ENCODE measurements around the gene USP7. TPM values are rescaled to one million over a fixed set of nuclear protein-coding genes. Genes with fewer than 3 reads are reported as not detected.

USP7 gene
- total and polyA plus RNA-seq, 10 of the 15 experiments (the other 5 are each of a cell fraction or from before 2014, with no cell fraction given), result 16.2 to 133 (median 60.5) TPM

DNA sequence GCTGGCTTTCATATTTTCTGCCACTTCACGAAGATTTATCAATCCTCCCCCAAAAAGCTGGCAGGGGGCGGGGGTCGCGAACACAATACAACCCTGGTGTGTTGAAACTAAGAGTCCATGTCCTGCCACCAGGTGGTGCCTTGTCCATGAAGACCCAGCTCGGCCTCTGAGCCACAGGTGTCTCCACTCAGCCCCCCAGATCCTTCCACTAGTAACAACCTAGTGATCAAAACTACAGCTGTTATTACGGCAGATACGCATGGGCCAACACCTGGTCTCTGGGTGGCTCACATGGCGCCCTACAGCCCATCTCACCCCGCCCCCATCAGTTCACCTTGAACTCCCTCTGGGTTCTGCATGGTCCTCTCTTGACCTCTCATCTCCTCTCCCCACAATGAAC, 27.7 kb downstream of the USP7 start (continued):
- TF ChIP-seq, protein P1, sequence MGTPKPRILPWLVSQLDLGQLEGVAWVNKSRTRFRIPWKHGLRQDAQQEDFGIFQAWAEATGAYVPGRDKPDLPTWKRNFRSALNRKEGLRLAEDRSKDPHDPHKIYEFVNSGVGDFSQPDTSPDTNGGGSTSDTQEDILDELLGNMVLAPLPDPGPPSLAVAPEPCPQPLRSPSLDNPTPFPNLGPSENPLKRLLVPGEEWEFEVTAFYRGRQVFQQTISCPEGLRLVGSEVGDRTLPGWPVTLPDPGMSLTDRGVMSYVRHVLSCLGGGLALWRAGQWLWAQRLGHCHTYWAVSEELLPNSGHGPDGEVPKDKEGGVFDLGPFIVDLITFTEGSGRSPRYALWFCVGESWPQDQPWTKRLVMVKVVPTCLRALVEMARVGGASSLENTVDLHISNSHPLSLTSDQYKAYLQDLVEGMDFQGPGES (IDR thresholded peaks at IDR 0.05), result no peak
- TF ChIP-seq NR2C2 (IDR thresholded peaks at IDR 0.05; ENCODE audit: borderline replicate concordance, control insufficient read depth, insufficient read length, low read depth), result no peak
- no peak for TF ChIP-seq WRNIP1 (IDR thresholded peaks at IDR 0.05; ENCODE audit: borderline replicate concordance, low read depth, low read length)
- 0 out of 2 replicates have a peak, but pooled peaks have one; percentile 31 for TF ChIP-seq POLR2AphosphoS5 (IDR thresholded peaks at IDR 0.05; ENCODE audit: low read length)
- no peak for TF ChIP-seq NR2C1 (IDR thresholded peaks at IDR 0.05)

DNA sequence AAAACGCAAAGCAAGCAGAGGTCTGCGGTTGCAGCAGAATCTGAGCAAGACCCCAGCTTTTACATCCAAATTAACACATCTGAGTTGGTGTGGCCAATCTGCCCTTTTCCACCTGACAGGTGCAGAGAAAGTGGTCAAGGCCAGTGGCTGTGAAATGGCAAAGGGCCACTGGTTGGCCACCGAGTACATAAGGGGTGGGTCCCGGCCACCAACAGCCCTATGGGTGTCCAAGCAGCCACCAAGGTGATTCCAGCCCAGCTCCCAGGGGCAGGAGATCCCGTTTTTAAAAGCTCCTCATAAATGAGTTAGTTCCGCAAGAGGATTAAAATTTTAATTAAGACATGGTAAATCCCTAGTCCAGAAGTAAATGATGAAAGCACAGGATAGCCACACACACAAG, 29.1 kb downstream of the USP7 start:
- no peak for DNase-seq (ENCODE audit: low read depth, low spot score)
- in situ Hi-C loops (cut with MboI), result no loop called here
- intact Hi-C loops (cut with micrococcal nuclease; ENCODE audit: unreplicated experiment), result no loop called here
- WGBS (ENCODE audit: insufficient coverage, insufficient replicate concordance, low lambda C conversion rate, missing lambda C conversion rate), result 82% methylated on average over 6 of the region's 6 CpGs
- ChIA-PET CTCF (interaction anchor here (0.7 to 5.4 kb wide), 14 partner anchors 10 to 201 kb away, joined by 3 to 60 read pairs (median 4); no protein-coding TSS in a partner anchor), SMC1A (ENCODE audit: uncharacterized antibody, unreplicated experiment) (interaction anchor here (1.2 to 1.7 kb wide), 5 partner anchors 8 to 99 kb away, joined by 3 to 6 read pairs (median 3); no protein-coding TSS in a partner anchor), RAD21 (ENCODE audit: unreplicated experiment) (interaction anchor here (0.7 to 4.2 kb wide), 3 partner anchors 12 to 200 kb away, joined by 3 to 34 read pairs (median 3); no protein-coding TSS in a partner anchor), POLR2A (interaction anchor here (0.6 kb wide), 1 partner anchor 66 kb away, joined by 3 read pairs; the partner anchor contains the start of gene CARHSP1)
- ATAC-seq, result no peak
- H3K9ac ChIP-seq (ENCODE audit: control insufficient read depth, insufficient read depth, low read length), result no peak overlapping the region
- H3K27ac ChIP-seq (ENCODE audit: control insufficient read depth, insufficient read depth), result no peak overlapping the region
- H3K4me3 ChIP-seq, result no peak overlapping the region
- peaks cover 39% of the 10 kb centered on the region for H4K20me1 ChIP-seq (ENCODE audit: control insufficient read depth, insufficient read depth)
- no peak for FAIRE-seq
- no peak overlapping the region for H3K4me2 ChIP-seq (ENCODE audit: control insufficient read depth, insufficient read depth)
- H3K79me2 ChIP-seq (ENCODE audit: control insufficient read depth, insufficient read depth, low read length), result peaks cover 98% of the 10 kb centered on the region
- peaks cover 6 to 17% of the 10 kb centered on the region in 2 experiments; a peak in 3 of 4 replicates for H3K36me3 ChIP-seq (ENCODE audit: control insufficient read depth in 2 of 2, insufficient read depth in 2 of 2, low read length in 1 of 2)
- H3K4me1 ChIP-seq (ENCODE audit: control insufficient read depth, insufficient read depth, low read length), result peaks cover 50% of the 10 kb centered on the region
- BruUV-seq (replicated peaks), result no TSS peak
- no peaks in the 10 kb centered on the region for H3K9me3 ChIP-seq (replicated peaks; ENCODE audit: control insufficient read depth, insufficient read depth, low read length)
- H3K27me3 ChIP-seq (replicated peaks in 1 of 2; ENCODE audit: control insufficient read depth in 2 of 2, insufficient read depth in 2 of 2, low read length in 1 of 2), result no peaks in the 10 kb centered on the region
- TF ChIP-seq NBN (IDR thresholded peaks at IDR 0.05), result no peak
- TF ChIP-seq DPF2 (IDR thresholded peaks at IDR 0.05), result no peak
- no peak for TF ChIP-seq CREM (IDR thresholded peaks at IDR 0.05; ENCODE audit: low read depth)
- TF ChIP-seq TCF12 (IDR thresholded peaks at IDR 0.05; ENCODE audit: low read depth, low read length), result no peak
- TF ChIP-seq ESRRA (IDR thresholded peaks at IDR 0.05; ENCODE audit: low read length), result no peak
- TF ChIP-seq EGR1 (IDR thresholded peaks at IDR 0.05; ENCODE audit: borderline replicate concordance in 1 of 2, low read depth in 2 of 2, low read length in 2 of 2), result no peak
- TF ChIP-seq RB1 (IDR thresholded peaks at IDR 0.05; ENCODE audit: borderline replicate concordance), result no peak
- no peak for TF ChIP-seq ZNF622 (IDR thresholded peaks at IDR 0.05)
- no peak for TF ChIP-seq POLR2AphosphoS5 (IDR thresholded peaks at IDR 0.05; ENCODE audit: low read length)
- TF ChIP-seq RFX5 (IDR thresholded peaks at IDR 0.05; ENCODE audit: low read depth, low read length), result no peak
- TF ChIP-seq FOXM1 (IDR thresholded peaks at IDR 0.05; ENCODE audit: low read depth, low read length), result no peak
- no peak for TF ChIP-seq MYC (IDR thresholded peaks at IDR 0.05; ENCODE audit: insufficient read depth, insufficient read length, insufficient replicate concordance, low read length, severe bottlenecking)
- no peak for TF ChIP-seq SMC3 (IDR thresholded peaks at IDR 0.05; ENCODE audit: borderline replicate concordance, low read length)
- no peak for TF ChIP-seq BMI1 (IDR thresholded peaks at IDR 0.05; ENCODE audit: borderline replicate concordance)
- TF ChIP-seq, protein P2, sequence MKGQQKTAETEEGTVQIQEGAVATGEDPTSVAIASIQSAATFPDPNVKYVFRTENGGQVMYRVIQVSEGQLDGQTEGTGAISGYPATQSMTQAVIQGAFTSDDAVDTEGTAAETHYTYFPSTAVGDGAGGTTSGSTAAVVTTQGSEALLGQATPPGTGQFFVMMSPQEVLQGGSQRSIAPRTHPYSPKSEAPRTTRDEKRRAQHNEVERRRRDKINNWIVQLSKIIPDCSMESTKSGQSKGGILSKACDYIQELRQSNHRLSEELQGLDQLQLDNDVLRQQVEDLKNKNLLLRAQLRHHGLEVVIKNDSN (IDR thresholded peaks at IDR 0.05; ENCODE audit: borderline replicate concordance, extremely low read length, insufficient read depth, low read depth, low read length), result no peak
- no peak overlapping the region for H2AFZ ChIP-seq (ENCODE audit: control insufficient read depth, low read depth, low read length)

Data from GM12878 (cell line).